Mesenchymal stem cell (in vitro differentiated cells and primary cell): ENCODE measurements around the gene HSPA12B.
A peak's percentile ranks its signal among the peaks of the same experiment; 100 is the strongest.

Experiments
- DNase-seq: peaks from one replicate; pipeline ENCODE4 v3.0.0-alpha.2; 2013
- H2AFZ ChIP-seq: one replicate; pipeline ENCODE4 v1.6.1; 2013; ENCODE audit warnings: low read depth, mild to moderate bottlenecking, control low read depth, inconsistent platforms, low read length, moderate library complexity
- H2AK5ac ChIP-seq: 2 replicates; pipeline ENCODE4 v1.6.1; 2013; ENCODE audit warnings: low read length, moderate library complexity, mild to moderate bottlenecking, inconsistent platforms; ENCODE audit not compliant: severe bottlenecking
- H2BK120ac ChIP-seq: one replicate; pipeline ENCODE4 v1.6.1; 2013; ENCODE audit warnings: low read depth, mild to moderate bottlenecking, inconsistent platforms, low read length, moderate library complexity
- H2BK12ac ChIP-seq, 2 experiments: one replicate each; pipeline ENCODE4 v1.6.1; 2013; ENCODE audit warnings: inconsistent platforms in 2 of 2, low read length in 2 of 2, mild to moderate bottlenecking in 2 of 2, moderate library complexity in 2 of 2, control low read depth in 1 of 2
- H2BK15ac ChIP-seq: one replicate; pipeline ENCODE4 v1.6.1; 2013; ENCODE audit warnings: mild to moderate bottlenecking, low read depth, inconsistent platforms; ENCODE audit not compliant: poor library complexity, severe bottlenecking
- H2BK5ac ChIP-seq: 2 replicates; pipeline ENCODE4 v1.6.1; 2013; ENCODE audit warnings: low read depth, mild to moderate bottlenecking, low read length, control low read depth, inconsistent platforms; ENCODE audit not compliant: poor library complexity, severe bottlenecking
- H3K14ac ChIP-seq, 2 experiments: one replicate each; pipeline ENCODE4 v1.6.1; 2013; ENCODE audit warnings: inconsistent platforms in 2 of 2, low read length in 2 of 2, control low read depth in 1 of 2, mild to moderate bottlenecking in 1 of 2, moderate library complexity in 1 of 2
- H3K18ac ChIP-seq, 2 experiments: one replicate each; pipeline ENCODE4 v1.6.1; 2013; ENCODE audit warnings: inconsistent platforms in 2 of 2, low read length in 2 of 2, control low read depth in 1 of 2, low read depth in 1 of 2, mild to moderate bottlenecking in 1 of 2
- H3K23ac ChIP-seq, 2 experiments: one replicate each; pipeline ENCODE4 v1.6.1; 2013; ENCODE audit warnings: inconsistent platforms in 2 of 2, low read length in 2 of 2, mild to moderate bottlenecking in 2 of 2, moderate library complexity in 2 of 2, control low read depth in 1 of 2
- H3K27ac ChIP-seq: 2 replicates; pipeline ENCODE4 v1.5.1; 2013; ENCODE audit warnings: mild to moderate bottlenecking, moderate library complexity, low read length, control low read depth, inconsistent platforms; ENCODE audit not compliant: poor library complexity, severe bottlenecking
- H3K27me3 ChIP-seq, 2 experiments: 2 replicates each; pipeline versions ENCODE4 v1.6.1 to v1.7.0; 2013; ENCODE audit warnings: low read length in 2 of 2, mild to moderate bottlenecking in 2 of 2, moderate library complexity in 2 of 2, control low read depth in 1 of 2, inconsistent platforms in 1 of 2; ENCODE audit not compliant: control insufficient read depth in 1 of 2, insufficient read depth in 1 of 2
- H3K36me3 ChIP-seq, 2 experiments: 2 replicates each; pipeline versions ENCODE4 v1.6.1 to v1.7.0; 2013; ENCODE audit warnings: low read length in 2 of 2, control low read depth in 1 of 2, inconsistent platforms in 1 of 2, low read depth in 1 of 2, mild to moderate bottlenecking in 1 of 2; ENCODE audit not compliant: insufficient read depth in 2 of 2, control insufficient read depth in 1 of 2
- H3K4ac ChIP-seq, 2 experiments: one replicate each; pipeline ENCODE4 v1.6.1; 2013; ENCODE audit warnings: inconsistent platforms in 2 of 2, low read length in 2 of 2, mild to moderate bottlenecking in 2 of 2, moderate library complexity in 2 of 2, control low read depth in 1 of 2, low read depth in 1 of 2
- H3K4me1 ChIP-seq: 2 replicates; pipeline ENCODE4 v1.6.1; 2013; ENCODE audit warnings: low read depth, low read length, control low read depth; ENCODE audit not compliant: control insufficient read depth, insufficient read depth
- H3K4me2 ChIP-seq: 2 replicates; pipeline ENCODE4 v1.6.1; 2013; ENCODE audit warnings: low read length, mild to moderate bottlenecking, inconsistent platforms; ENCODE audit not compliant: poor library complexity, severe bottlenecking
- H3K4me3 ChIP-seq, 2 experiments: 2 replicates each; pipeline versions ENCODE4 v1.5.1 to v1.7.0; 2013; ENCODE audit warnings: low read length in 2 of 2, mild to moderate bottlenecking in 2 of 2, control low read depth in 1 of 2, low read depth in 1 of 2; ENCODE audit not compliant: insufficient read depth in 1 of 2
- H3K79me1 ChIP-seq: replicated peaks from 2 replicates; pipeline ENCODE4 v1.6.1; 2013; ENCODE audit warnings: mild to moderate bottlenecking, control low read depth, low read length, inconsistent platforms; ENCODE audit not compliant: poor library complexity, severe bottlenecking
- H3K9ac ChIP-seq: 2 replicates; pipeline ENCODE4 v1.7.0; 2013; ENCODE audit warnings: mild to moderate bottlenecking, low read length, moderate library complexity
- H3K9me3 ChIP-seq: 2 replicates; pipeline ENCODE4 v1.7.0; 2013; ENCODE audit warnings: mild to moderate bottlenecking, low read length; ENCODE audit not compliant: control insufficient read depth
- H4K8ac ChIP-seq: one replicate; pipeline ENCODE4 v1.6.1; 2013; ENCODE audit warnings: inconsistent platforms, mild to moderate bottlenecking, low read length, moderate library complexity
- H4K91ac ChIP-seq: one replicate; pipeline ENCODE4 v1.6.1; 2013; ENCODE audit warnings: mild to moderate bottlenecking, low read length, inconsistent platforms
- WGBS: methylation state at CpG from one replicate; pipeline ENCODE4 v1.1.7; 2013; ENCODE audit warnings: mixed read lengths; 5-methylcytosine and 5-hydroxymethylcytosine counted together

Gene HSPA12B

DNA sequence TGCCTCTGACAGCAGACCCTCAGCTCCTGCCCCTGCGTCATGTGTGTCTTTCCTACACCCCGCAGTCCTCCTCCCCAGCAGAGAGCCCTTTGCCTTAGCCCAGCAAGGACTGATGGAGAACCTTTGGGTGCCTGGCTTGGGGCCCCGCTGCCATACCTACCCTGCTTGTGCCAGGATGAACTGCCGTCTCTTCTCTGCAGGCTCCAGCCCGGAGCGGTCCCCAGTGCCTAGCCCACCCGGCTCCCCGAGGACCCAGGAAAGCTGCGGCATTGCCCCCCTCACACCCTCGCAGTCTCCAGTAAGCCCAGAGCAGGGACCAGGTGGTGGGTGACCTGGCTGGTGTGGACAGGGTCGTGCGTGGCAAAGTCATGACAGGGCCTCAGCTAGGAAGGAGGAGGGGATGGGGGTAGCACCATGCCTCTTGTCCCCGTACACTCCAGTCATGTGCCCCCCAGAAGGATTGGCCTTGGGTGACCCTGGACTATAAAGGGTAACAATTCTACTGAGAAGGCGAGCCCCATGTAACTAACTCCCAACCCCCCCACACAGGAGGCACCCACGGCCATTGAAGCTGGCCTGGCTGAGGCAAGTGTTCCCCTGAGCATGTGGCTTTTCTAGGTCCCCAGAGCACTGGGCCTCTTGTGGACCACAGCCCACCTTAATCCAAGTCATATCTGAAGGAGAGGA, 8.3 kb downstream of the HSPA12B start:
- 95% methylated on average over 15 of the region's 15 CpGs for WGBS
- H3K36me3 ChIP-seq = no peaks in the 10 kb centered on the region
- peak overlapping the region; percentile 31 for H4K91ac ChIP-seq
- H3K4me2 ChIP-seq = no peak overlapping the region
- no peak for DNase-seq
- no peaks in the 10 kb centered on the region for H3K79me1 ChIP-seq
- no peaks in the 10 kb centered on the region for H3K9me3 ChIP-seq
- H3K4me1 ChIP-seq = peaks cover 5% of the 10 kb centered on the region
- no peak overlapping the region for H4K8ac ChIP-seq
- H3K23ac ChIP-seq = no peak overlapping the region
- no peak overlapping the region for H3K9ac ChIP-seq
- no peak overlapping the region for H2AK5ac ChIP-seq
- no peak overlapping the region for H2BK15ac ChIP-seq
- H3K14ac ChIP-seq = no peak overlapping the region
- H2BK120ac ChIP-seq = no peak overlapping the region
- H3K4ac ChIP-seq = no peak overlapping the region
- H2AFZ ChIP-seq = no peak overlapping the region
- no peak overlapping the region for H3K27ac ChIP-seq
- H2BK12ac ChIP-seq = no peak overlapping the region
- no peak overlapping the region for H2BK5ac ChIP-seq
- peaks cover 12 to 31% of the 10 kb centered on the region in 2 experiments for H3K27me3 ChIP-seq
- no peak overlapping the region for H3K4me3 ChIP-seq
- peak overlapping the region in 1 of 2 experiments; percentile 16 for H3K18ac ChIP-seq

DNA sequence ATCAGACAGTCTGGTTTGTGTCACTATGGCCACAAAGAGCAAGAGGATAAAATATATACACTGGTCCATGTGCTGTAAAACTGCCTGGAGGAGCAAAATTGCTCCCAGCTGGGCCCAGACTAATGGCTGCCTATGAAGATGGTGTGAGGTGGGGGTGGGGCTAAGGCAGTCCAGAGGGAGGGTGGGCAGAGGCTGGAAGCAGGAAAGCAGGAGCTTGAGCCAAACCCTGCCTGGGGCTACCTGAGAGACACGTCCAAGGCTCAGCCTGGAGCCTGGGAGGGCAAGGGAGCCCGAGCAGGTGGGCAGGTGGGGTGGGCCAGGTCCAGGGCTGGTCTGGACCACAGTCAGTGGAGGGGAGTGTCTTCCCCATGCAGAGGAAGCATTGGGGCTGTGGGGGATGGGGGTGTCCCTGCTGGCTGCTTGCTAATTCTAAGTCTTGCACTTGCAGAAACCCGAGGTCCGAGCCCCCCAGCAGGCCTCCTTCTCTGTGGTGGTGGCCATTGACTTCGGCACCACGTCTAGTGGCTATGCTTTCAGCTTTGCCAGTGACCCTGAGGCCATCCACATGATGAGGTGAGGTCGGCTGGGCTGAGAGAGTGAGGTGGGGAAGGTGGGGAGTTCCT, 9.5 kb downstream of the HSPA12B start:
- Histone ChIP-seq H4K91ac (no peak overlapping the region), H3K9me3 (no peaks in the 10 kb centered on the region), H3K27me3 (peaks cover 9 to 34% of the 10 kb centered on the region in 2 experiments), H2BK5ac (no peak overlapping the region), H3K14ac (no peak overlapping the region), H2BK15ac (no peak overlapping the region), H2AK5ac (no peak overlapping the region), H2BK120ac (no peak overlapping the region), H3K23ac (no peak overlapping the region), H3K9ac (no peak overlapping the region), H3K79me1 (no peaks in the 10 kb centered on the region), H2BK12ac (no peak overlapping the region), H4K8ac (no peak overlapping the region), H3K36me3 (no peaks in the 10 kb centered on the region), H3K18ac (no peak overlapping the region), H2AFZ (peak overlapping the region; percentile 14), H3K4me2 (no peak overlapping the region), H3K27ac (no peak overlapping the region), H3K4me3 (no peak overlapping the region), H3K4ac (no peak overlapping the region), H3K4me1 (peaks cover 5% of the 10 kb centered on the region)
- 75% methylated on average over 7 of the region's 7 CpGs for WGBS
- DNase-seq = no peak

DNA sequence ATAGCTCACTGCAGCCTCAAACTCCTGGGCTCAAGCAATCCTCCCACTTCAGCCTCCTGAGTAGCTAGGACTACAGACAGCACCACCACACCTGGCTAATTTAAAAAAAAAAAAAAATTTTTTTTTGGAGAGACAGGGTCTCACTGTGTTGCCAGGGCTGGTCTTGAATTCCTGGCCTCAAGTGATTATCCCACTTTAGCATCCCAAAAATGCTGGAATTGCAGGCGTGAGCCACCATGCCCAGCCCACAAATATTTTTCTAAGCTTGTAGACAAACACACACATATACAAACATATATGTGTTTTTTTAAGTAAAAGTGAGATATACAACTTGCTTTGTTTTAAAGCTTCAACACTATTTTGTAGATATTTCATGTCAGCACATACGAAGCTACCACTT, 10.8 kb downstream of the HSPA12B start:
- H3K9me3 ChIP-seq = no peaks in the 10 kb centered on the region
- H2BK5ac ChIP-seq = no peak overlapping the region
- no CpG with 5 or more reads among the region's 2 CpGs for WGBS

DNA sequence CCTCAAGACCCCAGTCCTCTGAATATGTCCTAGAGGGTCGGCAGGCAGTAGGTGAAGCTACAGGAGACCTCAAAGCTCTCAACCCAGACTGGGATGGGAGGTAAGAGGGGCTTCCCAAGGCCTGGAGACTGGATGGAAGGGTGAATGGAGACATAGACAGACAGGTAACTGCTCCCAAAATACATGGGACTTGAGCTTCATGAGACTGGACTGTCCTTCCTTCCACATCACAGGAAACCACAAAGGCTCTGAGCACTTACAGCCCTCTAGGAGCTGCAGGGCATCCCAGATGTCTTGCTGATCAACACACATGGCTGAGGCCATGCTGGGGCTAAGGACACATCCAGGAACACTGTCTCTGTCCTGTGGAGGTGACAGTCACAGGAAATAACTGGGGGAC, 11.6 kb downstream of the HSPA12B start:
- WGBS = 89% methylated on average over 1 of the region's 1 CpG
- H4K91ac ChIP-seq = no peak overlapping the region
- no peak overlapping the region for H2AK5ac ChIP-seq
- no peak overlapping the region for H3K4me2 ChIP-seq
- H2BK5ac ChIP-seq = no peak overlapping the region
- H2AFZ ChIP-seq = no peak overlapping the region
- no peak for DNase-seq
- no peak overlapping the region for H2BK12ac ChIP-seq
- no peak overlapping the region for H3K18ac ChIP-seq
- no peak overlapping the region for H3K27ac ChIP-seq
- no peak overlapping the region for H3K9ac ChIP-seq
- H3K4me3 ChIP-seq = no peak overlapping the region
- no peak overlapping the region for H3K23ac ChIP-seq
- H4K8ac ChIP-seq = no peak overlapping the region
- H3K79me1 ChIP-seq = no peaks in the 10 kb centered on the region
- no peak overlapping the region for H3K14ac ChIP-seq
- peaks cover 5% of the 10 kb centered on the region for H3K4me1 ChIP-seq
- H2BK15ac ChIP-seq = no peak overlapping the region
- H3K4ac ChIP-seq = no peak overlapping the region
- no peak overlapping the region for H2BK120ac ChIP-seq
- H3K9me3 ChIP-seq = no peaks in the 10 kb centered on the region
- peaks cover 6 to 50% of the 10 kb centered on the region in 2 experiments for H3K27me3 ChIP-seq
- H3K36me3 ChIP-seq = no peaks in the 10 kb centered on the region

More for the DNA sequence above, 10.8 kb downstream of the HSPA12B start:
- Histone ChIP-seq H3K18ac (no peak overlapping the region), H3K4me3 (no peak overlapping the region), H2BK15ac (no peak overlapping the region), H3K79me1 (no peaks in the 10 kb centered on the region), H3K23ac (no peak overlapping the region), H2BK12ac (no peak overlapping the region), H3K36me3 (no peaks in the 10 kb centered on the region), H3K14ac (no peak overlapping the region), H3K4me2 (no peak overlapping the region), H2AFZ (no peak overlapping the region), H2BK120ac (no peak overlapping the region), H3K27ac (no peak overlapping the region), H3K27me3 (peaks cover 9 to 46% of the 10 kb centered on the region in 2 experiments), H3K4me1 (peaks cover 5% of the 10 kb centered on the region), H2AK5ac (no peak overlapping the region), H4K8ac (no peak overlapping the region), H3K4ac (no peak overlapping the region), H3K9ac (no peak overlapping the region), H4K91ac (no peak overlapping the region)
- no peak for DNase-seq
